ENCODE measurements around the gene CDK12. TPM values are rescaled to one million over a fixed set of nuclear protein-coding genes. Genes with fewer than 3 reads are reported as not detected.

Gene CDK12
- polyA plus RNA-seq, 5 donors = 47.3 to 74.0 (median 72.8) TPM

DNA sequence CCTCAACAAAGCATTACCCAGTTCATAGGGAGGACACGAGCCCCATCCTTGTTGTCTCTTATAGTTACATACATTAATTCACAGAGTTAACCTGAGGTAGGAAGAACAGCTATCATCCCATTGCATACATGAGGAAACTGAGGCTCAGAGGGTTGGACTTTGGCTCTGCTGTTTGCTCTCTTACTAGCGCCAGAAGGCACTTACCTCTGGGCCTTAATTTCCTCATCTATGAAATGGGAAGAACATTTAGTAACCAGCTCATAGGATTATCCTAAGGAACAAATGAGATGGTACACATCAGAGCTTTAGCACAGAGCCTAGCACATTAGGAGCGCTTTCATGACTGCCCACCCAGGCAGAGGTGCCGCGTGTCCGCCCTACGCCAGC, 118.8 kb downstream of the CDK12 start:
- DNase-seq = no peak

DNA sequence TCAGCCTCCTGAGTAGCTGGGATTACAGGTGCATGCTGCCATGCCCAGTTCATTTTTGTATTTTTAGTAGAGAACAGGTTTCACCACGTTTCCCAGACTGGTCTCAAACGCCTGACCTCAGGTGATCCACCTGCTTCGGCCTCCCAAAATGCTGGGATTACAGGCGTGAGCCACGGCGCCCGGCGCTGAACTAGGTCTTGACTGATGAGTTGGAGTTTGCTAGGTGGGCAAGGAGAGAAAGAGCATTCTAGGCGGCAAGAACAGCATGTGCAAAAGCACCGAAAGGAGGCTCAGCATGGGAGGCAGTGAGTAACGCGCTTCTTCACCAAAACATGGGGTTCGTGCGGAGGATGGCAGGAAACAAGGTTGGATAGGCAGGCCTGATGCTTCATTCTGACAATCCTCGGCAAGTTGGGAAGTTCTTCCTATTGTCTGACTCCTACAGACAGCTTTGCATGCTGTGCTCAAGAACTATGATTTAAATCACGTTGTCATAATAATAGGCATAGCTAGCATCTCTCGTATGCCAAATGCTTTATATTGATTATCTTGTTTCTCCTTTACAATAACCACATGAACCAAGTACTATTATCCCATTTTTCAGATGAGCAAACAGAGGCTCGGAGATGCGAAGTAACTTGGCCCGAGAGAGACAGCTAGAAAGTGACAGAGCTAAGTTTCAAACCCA, 119.9 kb downstream of the CDK12 start:
- no peak for DNase-seq

DNA sequence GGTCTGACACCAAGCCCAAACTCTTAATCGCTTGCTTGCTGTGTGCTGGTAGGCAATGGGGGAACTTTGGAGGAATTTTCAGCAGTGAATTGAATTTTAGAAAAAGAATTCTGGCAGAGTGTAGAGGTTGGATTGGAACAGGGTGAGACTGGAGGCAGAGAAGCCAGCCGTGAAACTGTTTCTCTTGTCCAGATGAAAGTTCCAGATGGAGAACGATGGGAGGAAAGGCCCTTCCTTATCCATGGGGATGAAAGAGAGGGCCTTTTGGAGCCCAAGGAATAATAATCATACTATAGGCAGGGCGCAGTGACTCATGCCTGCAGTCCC, 120.4 kb downstream of the CDK12 start:
- DNase-seq = no peak

DNA sequence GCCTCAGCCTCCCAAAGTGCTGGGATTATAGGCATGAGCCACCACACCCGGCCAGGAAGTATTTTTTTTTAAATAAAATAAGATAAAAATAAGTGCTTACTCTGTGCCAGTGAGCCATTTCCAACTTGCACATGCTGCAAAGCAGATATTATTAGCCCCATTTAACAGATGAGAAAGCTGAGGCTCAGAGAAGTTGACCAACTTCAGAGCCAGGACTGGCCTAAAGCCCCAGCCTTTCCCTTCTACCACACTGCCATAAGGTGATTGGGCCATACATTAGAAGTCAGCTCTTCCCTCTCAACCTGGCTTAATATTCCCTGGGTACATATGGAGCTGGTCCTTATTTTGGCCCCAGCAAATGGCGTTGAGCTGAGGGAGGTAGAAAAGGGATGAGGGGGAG, 121.4 kb downstream of the CDK12 start:
- no peak for DNase-seq

Other genes starting within 250 kb of the CDK12 start
- gene STAC2, start 235.5 kb upstream of the CDK12 start, polyA plus RNA-seq (ENCODE audit: insufficient read depth in 1 of 5, insufficient read length in 5 of 5, low replicate concordance in 1 of 5) = under 1 TPM; 0.18 to 0.29 (median 0.22) TPM
- gene FBXL20, start 59.9 kb upstream of the CDK12 start, polyA plus RNA-seq (ENCODE audit: insufficient read depth in 1 of 5, insufficient read length in 5 of 5, low replicate concordance in 1 of 5) = 10 to 100 TPM in 4 of 5 donors, 1 to 10 TPM in 1; 9.3 to 19.0 (median 15.6) TPM
- gene MED1, start 10.2 kb upstream of the CDK12 start, polyA plus RNA-seq (ENCODE audit: insufficient read depth in 1 of 5, insufficient read length in 5 of 5, low replicate concordance in 1 of 5) = 10 to 100 TPM; 38.8 to 60.2 (median 57.2) TPM
- under 1 TPM in 4 of 5 donors, not detected in 1; 0.03 to 0.08 (median 0.04) TPM for gene NEUROD2, start 146.4 kb downstream of the CDK12 start, polyA plus RNA-seq (ENCODE audit: insufficient read depth in 1 of 5, insufficient read length in 5 of 5, low replicate concordance in 1 of 5)
- gene PPP1R1B, start 165.5 kb downstream of the CDK12 start, polyA plus RNA-seq (ENCODE audit: insufficient read depth in 1 of 5, insufficient read length in 5 of 5, low replicate concordance in 1 of 5) = 10 to 100 TPM; 48.3 to 68.1 (median 60.1) TPM
- gene STARD3, start 175.7 kb downstream of the CDK12 start, polyA plus RNA-seq (ENCODE audit: insufficient read depth in 1 of 5, insufficient read length in 5 of 5, low replicate concordance in 1 of 5) = 10 to 100 TPM; 44.5 to 62.7 (median 58.2) TPM
- 10 to 100 TPM in 1 of 5 donors, 1 to 10 TPM in 4; 1.0 to 14.8 (median 1.8) TPM for gene TCAP, start 203.9 kb downstream of the CDK12 start, polyA plus RNA-seq (ENCODE audit: insufficient read depth in 1 of 5, insufficient read length in 5 of 5, low replicate concordance in 1 of 5)
- 1 to 10 TPM; 1.1 to 2.6 (median 2.1) TPM for gene PNMT, start 207.0 kb downstream of the CDK12 start, polyA plus RNA-seq (ENCODE audit: insufficient read depth in 1 of 5, insufficient read length in 5 of 5, low replicate concordance in 1 of 5)
- 10 to 100 TPM; 33.1 to 44.2 (median 39.4) TPM for gene PGAP3, start 226.6 kb downstream of the CDK12 start, polyA plus RNA-seq (ENCODE audit: insufficient read depth in 1 of 5, insufficient read length in 5 of 5, low replicate concordance in 1 of 5)
- gene ERBB2, start 238.6 kb downstream of the CDK12 start, polyA plus RNA-seq (ENCODE audit: insufficient read depth in 1 of 5, insufficient read length in 5 of 5, low replicate concordance in 1 of 5) = 100 to 1,000 TPM in 2 of 5 donors, 10 to 100 TPM in 3; 91.5 to 123 (median 99.0) TPM